Measurements from ENCODE around the gene TATDN3. TPM values are rescaled to one million over a fixed set of nuclear protein-coding genes. Genes with fewer than 3 reads are reported as not detected.

TATDN3 gene
- total and polyA plus RNA-seq, 2 of the 4 experiments (the other 2 are of a cell fraction): 4.9 to 12.0 TPM

GRCh38 chr1:212752934-212753497 lies 38.7 kb upstream of the TATDN3 start:
- Histone ChIP-seq H3K4me3 (ENCODE audit: insufficient read depth, low read depth, low read length) (peak overlapping the region; percentile 33; the same call in 1 of the 2 replicates), H2AK9ac (replicated peaks; ENCODE audit: low read depth, low read length, poor library complexity) (no peak overlapping the region), H4K20me1 (ENCODE audit: insufficient read depth, low read length) (no peaks in the 10 kb centered on the region; the same call in 1 of the 2 replicates), H3K4me2 (ENCODE audit: low read depth, low read length) (peak overlapping the region; percentile 99), H3K9ac (ENCODE audit: low read depth, low read length) (0 out of 2 replicates have a peak overlapping the region, but pooled peaks have one; percentile 64), H3K4me1 (ENCODE audit: control insufficient read depth, insufficient read depth, low read length) (peaks cover 7% of the 10 kb centered on the region), H2BK120ac (ENCODE audit: low read depth, low read length) (no peak overlapping the region), H3K79me1 (ENCODE audit: low read depth in 1 of 2, low read length in 2 of 2) (peaks cover 6 to 20% of the 10 kb centered on the region in 2 experiments; a peak in 3 of 4 replicates), H3K56ac (ENCODE audit: extremely low read depth, insufficient read depth, low read length) (no peak overlapping the region), H3K9me3 (ENCODE audit: control insufficient read depth, insufficient read depth, low read length) (no peaks in the 10 kb centered on the region), H2BK5ac (ENCODE audit: low read depth, low read length, poor library complexity, severe bottlenecking) (no peak overlapping the region), H3K18ac (ENCODE audit: low read depth, low read length) (peak overlapping the region; percentile 59; the same call in 1 of the 2 replicates), H3K23ac (ENCODE audit: low read depth, low read length) (no peak overlapping the region; the same call in 1 of the 2 replicates), H3K14ac (replicated peaks; ENCODE audit: low read depth, low read length) (no peak overlapping the region), H3K4ac (ENCODE audit: low read depth, low read length) (no peak overlapping the region), H3K9me1 (ENCODE audit: insufficient read depth, low read length) (peaks cover 4% of the 10 kb centered on the region; the same call in 1 of the 2 replicates), H2AFZ (replicated peaks; ENCODE audit: low read length, poor library complexity) (no peak overlapping the region), H4K5ac (ENCODE audit: low read depth, low read length) (no peak overlapping the region; the same call in 1 of the 2 replicates), H3K36me3 (ENCODE audit: control insufficient read depth, insufficient read depth, low read length) (peaks cover 1% of the 10 kb centered on the region; the same call in 1 of the 2 replicates), H2BK20ac (ENCODE audit: low read depth, low read length) (no peak overlapping the region), H4K8ac (ENCODE audit: low read depth in 2 of 2, low read length in 2 of 2) (0 out of 4 replicates have a peak overlapping the region, but pooled peaks of 1 of the 2 experiments have one; percentile 20), H2BK15ac (ENCODE audit: low read depth, low read length) (no peak overlapping the region), H2AK5ac (ENCODE audit: low read depth, low read length) (peak overlapping the region; percentile 15; the same call in 1 of the 2 replicates), H4K91ac (ENCODE audit: insufficient read depth, low read depth, low read length) (no peak overlapping the region), H3K27me3 (ENCODE audit: control insufficient read depth, insufficient read depth, low read length) (no peaks in the 10 kb centered on the region), H3K27ac (ENCODE audit: insufficient read depth, low read length) (peak overlapping the region; percentile 62; the same call in 1 of the 2 replicates)
- in situ Hi-C loops (cut with MboI; ENCODE audit: low sequenced_read_pairs): no loop called here
- no peak for TF ChIP-seq MXI1 (IDR thresholded peaks at IDR 0.05; ENCODE audit: borderline replicate concordance, low read depth, low read length)
- TF ChIP-seq FOS (IDR thresholded peaks at IDR 0.05; ENCODE audit: low read depth, low read length): no peak
- no peak for TF ChIP-seq ELK1 (IDR thresholded peaks at IDR 0.05; ENCODE audit: borderline replicate concordance, low read depth, low read length)
- TF ChIP-seq USF2 (IDR thresholded peaks at IDR 0.05; ENCODE audit: low read depth, low read length): no peak
- TF ChIP-seq CTCF (conservative IDR thresholded peaks at IDR 0.05; ENCODE audit: low read depth, low read length): no peak
- CTCF ChIA-PET: interaction anchor here (0.7 to 1.0 kb wide), 2 partner anchors 10 to 38 kb away, joined by 3 to 4 read pairs; partner anchors contain the start of genes NSL1 and TATDN3
- no TSS peak for BruUV-seq (replicated peaks)
- intact Hi-C loops (cut with micrococcal nuclease): loop anchor here (10.0 kb wide), 1 partner anchor 278 kb away; no protein-coding TSS in a partner anchor
- POLR2A ChIA-PET (ENCODE audit: unreplicated experiment): no interaction called here
- dilution Hi-C loops (cut with HindIII; ENCODE audit: low sequenced_read_pairs, unreplicated experiment): no loop called here
- WGBS, 2 experiments (ENCODE audit: extremely low coverage in 2 of 2, insufficient read length in 1 of 2): 88% methylated on average over 2 of the region's 3 CpGs; no CpG with 5 or more reads in 1 of the 2 experiments
- ATAC-seq (ENCODE audit: low read depth): peak; percentile 21; the same call in 1 of the 2 replicates
- DNase-seq: no peak

Measured in IMR-90 (cell line).